ENCODE measurements around the gene SRRD.
A peak's percentile ranks its signal among the peaks of the same experiment; 100 is the strongest.
"Not testable (repeated sequence)": the region's sequence is repeated elsewhere in the genome, so short reads cannot be mapped to it uniquely, and the experiment has no call there.

The SRRD gene

DNA sequence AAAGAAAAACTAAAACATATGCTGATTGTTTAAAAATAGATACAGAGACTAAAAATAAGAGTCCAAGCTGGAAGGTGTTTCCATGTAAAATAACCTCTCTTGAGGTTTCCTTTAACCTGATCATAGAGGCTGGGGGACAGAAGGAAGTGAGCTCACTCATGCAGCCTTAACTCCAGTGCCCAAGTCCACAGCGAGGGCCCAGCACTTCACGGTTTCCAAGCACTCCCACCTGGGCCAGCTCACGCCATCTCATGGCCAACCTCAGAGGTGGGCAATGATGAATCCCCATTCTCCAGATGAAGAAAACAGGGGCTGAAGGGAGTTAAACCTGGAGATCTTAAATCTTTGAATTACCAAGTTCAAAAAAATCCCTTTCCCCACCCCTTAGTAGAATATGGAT, 43.5 kb downstream of the SRRD start:
- no peak overlapping the region for H4K8ac ChIP-seq (ENCODE audit: low read depth, low read length)
- no peak overlapping the region for H3K4me3 ChIP-seq (ENCODE audit: low read depth, low read length)
- no peak overlapping the region for H3K14ac ChIP-seq (ENCODE audit: low read length)
- H3K4me1 ChIP-seq (ENCODE audit: control insufficient read depth in 1 of 2, insufficient read depth in 2 of 2, low read length in 2 of 2): no peaks in the 10 kb centered on the region
- no CpG with 5 or more reads among the region's 3 CpGs for WGBS (ENCODE audit: extremely low coverage, insufficient coverage, insufficient read length)
- H3K9me3 ChIP-seq (ENCODE audit: insufficient read depth, low read depth, low read length): no peaks in the 10 kb centered on the region
- no peak overlapping the region for H3K23ac ChIP-seq (ENCODE audit: low read length)
- peaks cover 15 to 22% of the 10 kb centered on the region in 2 experiments for H3K36me3 ChIP-seq (ENCODE audit: control insufficient read depth in 1 of 2, insufficient read depth in 2 of 2, low read length in 2 of 2)
- no peaks in the 10 kb centered on the region for H3K79me1 ChIP-seq (ENCODE audit: low read length)
- H4K91ac ChIP-seq (ENCODE audit: low read depth, low read length): no peak overlapping the region
- H2AFZ ChIP-seq (ENCODE audit: insufficient read depth, low read length, poor library complexity): no peak overlapping the region
- no peaks in the 10 kb centered on the region for H3K27me3 ChIP-seq (ENCODE audit: insufficient read depth, low read length)
- H2AK5ac ChIP-seq (ENCODE audit: low read length): no peak overlapping the region
- DNase-seq: no peak
- no peak overlapping the region for H2BK120ac ChIP-seq (ENCODE audit: insufficient read depth, low read length, poor library complexity)
- H3K79me2 ChIP-seq (ENCODE audit: control insufficient read depth, insufficient read depth, low read length, poor library complexity): no peaks in the 10 kb centered on the region
- H3K4ac ChIP-seq (ENCODE audit: low read depth, low read length): no peak overlapping the region
- no peak overlapping the region for H3K18ac ChIP-seq (ENCODE audit: low read length)
- no peak overlapping the region for H4K12ac ChIP-seq (ENCODE audit: low read depth, low read length)
- H2BK5ac ChIP-seq (ENCODE audit: low read depth, low read length, poor library complexity): no peak overlapping the region
- no peak overlapping the region for H3K27ac ChIP-seq (ENCODE audit: low read depth, low read length)
- H3K4me2 ChIP-seq (ENCODE audit: low read length): no peak overlapping the region
- H3K9ac ChIP-seq (ENCODE audit: low read length): no peak overlapping the region
- H2BK12ac ChIP-seq (ENCODE audit: low read length): no peak overlapping the region

DNA sequence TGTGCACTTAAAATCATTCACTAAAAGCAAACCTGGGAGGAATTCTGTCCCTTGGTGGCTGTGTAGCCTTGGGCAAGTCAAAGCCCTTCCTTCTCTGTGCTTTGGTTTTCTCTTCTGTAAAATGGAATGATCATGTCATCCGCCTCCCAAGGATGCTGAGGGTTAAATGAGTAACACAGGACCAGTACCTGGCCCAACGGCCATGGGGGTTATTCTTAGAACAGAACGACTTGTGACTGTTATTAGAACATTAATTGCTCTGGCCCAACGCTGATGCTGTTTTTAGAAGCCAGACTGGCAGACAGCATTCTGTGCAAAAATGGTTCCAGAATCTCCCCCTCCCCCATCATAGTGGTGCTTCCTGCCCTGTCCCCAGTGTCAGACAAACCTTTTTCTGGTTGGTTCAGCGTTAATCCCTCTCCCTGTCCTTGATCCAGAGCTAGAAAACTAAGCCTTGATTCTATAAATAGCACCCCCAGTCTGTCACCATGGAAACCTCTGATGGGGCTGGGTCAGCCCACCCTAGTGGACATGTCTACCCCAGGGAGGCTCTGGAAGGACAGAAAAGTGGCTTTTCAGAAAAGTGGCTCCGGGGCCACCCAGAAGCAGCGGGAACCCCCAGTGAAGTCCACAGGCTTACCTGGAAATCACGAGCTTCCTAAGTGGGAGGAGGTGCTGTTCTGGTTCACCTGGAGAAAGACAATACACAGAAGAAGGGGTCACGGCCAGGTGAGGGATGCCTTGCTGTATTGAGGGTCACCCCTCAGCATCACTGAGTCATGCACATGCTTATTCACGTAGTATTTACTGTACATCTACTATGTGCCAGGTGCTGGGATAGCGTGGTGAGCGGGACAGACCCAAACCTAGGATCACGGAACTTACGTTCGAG, 44.1 kb downstream of the SRRD start:
- Histone ChIP-seq H3K79me1 (ENCODE audit: low read length) (no peaks in the 10 kb centered on the region), H3K79me2 (ENCODE audit: control insufficient read depth, insufficient read depth, low read length, poor library complexity) (no peaks in the 10 kb centered on the region), H3K36me3 (ENCODE audit: control insufficient read depth in 1 of 2, insufficient read depth in 2 of 2, low read length in 2 of 2) (peaks cover 15 to 22% of the 10 kb centered on the region in 2 experiments), H2BK120ac (ENCODE audit: insufficient read depth, low read length, poor library complexity) (no peak overlapping the region), H3K27ac (ENCODE audit: low read depth, low read length) (no peak overlapping the region), H3K27me3 (ENCODE audit: insufficient read depth, low read length) (no peaks in the 10 kb centered on the region), H3K4ac (ENCODE audit: low read depth, low read length) (no peak overlapping the region), H3K4me2 (ENCODE audit: low read length) (no peak overlapping the region), H2BK5ac (ENCODE audit: low read depth, low read length, poor library complexity) (no peak overlapping the region), H3K18ac (ENCODE audit: low read length) (no peak overlapping the region), H4K12ac (ENCODE audit: low read depth, low read length) (no peak overlapping the region), H4K8ac (ENCODE audit: low read depth, low read length) (no peak overlapping the region), H4K91ac (ENCODE audit: low read depth, low read length) (no peak overlapping the region), H3K4me1 (ENCODE audit: control insufficient read depth in 1 of 2, insufficient read depth in 2 of 2, low read length in 2 of 2) (no peaks in the 10 kb centered on the region), H3K9me3 (ENCODE audit: insufficient read depth, low read depth, low read length) (no peaks in the 10 kb centered on the region), H3K9ac (ENCODE audit: low read length) (no peak overlapping the region), H2AK5ac (ENCODE audit: low read length) (no peak overlapping the region), H2BK12ac (ENCODE audit: low read length) (no peak overlapping the region), H3K14ac (ENCODE audit: low read length) (no peak overlapping the region), H2AFZ (ENCODE audit: insufficient read depth, low read length, poor library complexity) (no peak overlapping the region), H3K4me3 (ENCODE audit: low read depth, low read length) (no peak overlapping the region), H3K23ac (ENCODE audit: low read length) (no peak overlapping the region)
- no CpG with 5 or more reads among the region's 15 CpGs for WGBS (ENCODE audit: extremely low coverage, insufficient coverage, insufficient read length)
- no peak for DNase-seq

DNA sequence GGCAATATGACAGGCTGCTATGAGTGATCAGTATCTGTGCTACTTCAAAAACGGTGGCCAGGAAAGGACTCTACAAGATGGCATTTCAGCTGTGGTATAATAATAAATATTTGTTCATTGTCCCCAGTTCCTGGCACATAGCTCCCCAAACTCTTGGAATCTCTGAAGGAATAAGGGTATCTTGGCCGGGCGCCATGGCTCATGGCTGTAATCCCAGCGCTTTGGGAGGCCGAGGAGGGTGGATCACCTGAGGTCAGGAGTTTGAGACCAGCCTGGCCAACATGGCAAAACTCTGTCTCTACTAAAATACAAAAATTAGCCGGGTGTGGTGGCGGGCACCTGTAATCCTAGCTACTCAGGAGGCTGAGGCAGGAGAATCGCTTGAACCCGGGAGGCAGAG, 44.8 kb downstream of the SRRD start:
- not testable (repeated sequence) for H2BK12ac ChIP-seq (ENCODE audit: low read length); H3K4me3 ChIP-seq (ENCODE audit: low read depth, low read length); DNase-seq; H3K23ac ChIP-seq (ENCODE audit: low read length); H2BK5ac ChIP-seq (ENCODE audit: low read depth, low read length, poor library complexity); H2AK5ac ChIP-seq (ENCODE audit: low read length); H4K91ac ChIP-seq (ENCODE audit: low read depth, low read length); H4K8ac ChIP-seq (ENCODE audit: low read depth, low read length); H3K14ac ChIP-seq (ENCODE audit: low read length); H3K4ac ChIP-seq (ENCODE audit: low read depth, low read length); H3K18ac ChIP-seq (ENCODE audit: low read length); H3K4me2 ChIP-seq (ENCODE audit: low read length); H3K27me3 ChIP-seq (ENCODE audit: insufficient read depth, low read length); H3K4me1 ChIP-seq (ENCODE audit: control insufficient read depth in 1 of 2, insufficient read depth in 2 of 2, low read length in 2 of 2); H3K79me2 ChIP-seq (ENCODE audit: control insufficient read depth, insufficient read depth, low read length, poor library complexity); H4K12ac ChIP-seq (ENCODE audit: low read depth, low read length); H3K9ac ChIP-seq (ENCODE audit: low read length); H2AFZ ChIP-seq (ENCODE audit: insufficient read depth, low read length, poor library complexity); H3K79me1 ChIP-seq (ENCODE audit: low read length); H2BK120ac ChIP-seq (ENCODE audit: insufficient read depth, low read length, poor library complexity); H3K9me3 ChIP-seq (ENCODE audit: insufficient read depth, low read depth, low read length); H3K27ac ChIP-seq (ENCODE audit: low read depth, low read length)
- WGBS (ENCODE audit: extremely low coverage, insufficient coverage, insufficient read length): no CpG with 5 or more reads among the region's 9 CpGs
- H3K36me3 ChIP-seq (ENCODE audit: control insufficient read depth in 1 of 2, insufficient read depth in 2 of 2, low read length in 2 of 2): peaks cover 15 to 22% of the 10 kb centered on the region in 2 experiments

DNA sequence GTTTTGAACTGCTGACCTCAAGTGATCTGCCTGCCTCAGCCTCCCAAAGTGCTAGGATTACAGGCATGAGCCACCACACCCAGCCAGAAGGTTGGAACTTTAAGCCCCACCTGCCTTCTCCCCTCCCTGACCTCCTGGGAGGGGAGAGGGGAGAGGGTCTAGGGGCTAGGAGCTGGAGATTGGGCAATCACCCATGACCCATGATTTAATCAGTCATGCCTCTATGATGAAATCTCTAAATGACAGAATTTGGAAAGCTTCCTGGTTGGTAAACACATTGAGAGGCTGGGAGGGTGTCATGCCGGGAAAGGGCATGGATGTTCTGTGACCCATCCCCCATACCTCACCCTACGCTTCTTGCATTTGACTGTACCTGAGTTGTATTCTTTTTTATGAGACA, 45.7 kb downstream of the SRRD start:
- Histone ChIP-seq H3K23ac (ENCODE audit: low read length) (no peak overlapping the region), H4K91ac (ENCODE audit: low read depth, low read length) (no peak overlapping the region), H2BK12ac (ENCODE audit: low read length) (no peak overlapping the region), H3K79me2 (ENCODE audit: control insufficient read depth, insufficient read depth, low read length, poor library complexity) (no peaks in the 10 kb centered on the region), H3K36me3 (ENCODE audit: control insufficient read depth in 1 of 2, insufficient read depth in 2 of 2, low read length in 2 of 2) (peaks cover 15 to 22% of the 10 kb centered on the region in 2 experiments), H2BK5ac (ENCODE audit: low read depth, low read length, poor library complexity) (no peak overlapping the region), H2AFZ (ENCODE audit: insufficient read depth, low read length, poor library complexity) (no peak overlapping the region), H3K4me2 (ENCODE audit: low read length) (no peak overlapping the region), H2BK120ac (ENCODE audit: insufficient read depth, low read length, poor library complexity) (no peak overlapping the region), H3K79me1 (ENCODE audit: low read length) (no peaks in the 10 kb centered on the region), H3K4ac (ENCODE audit: low read depth, low read length) (no peak overlapping the region), H3K27me3 (ENCODE audit: insufficient read depth, low read length) (no peaks in the 10 kb centered on the region), H2AK5ac (ENCODE audit: low read length) (no peak overlapping the region), H3K9ac (ENCODE audit: low read length) (no peak overlapping the region), H3K4me1 (ENCODE audit: control insufficient read depth in 1 of 2, insufficient read depth in 2 of 2, low read length in 2 of 2) (peaks cover 3% of the 10 kb centered on the region in 2 experiments), H4K12ac (ENCODE audit: low read depth, low read length) (no peak overlapping the region), H4K8ac (ENCODE audit: low read depth, low read length) (no peak overlapping the region), H3K9me3 (ENCODE audit: insufficient read depth, low read depth, low read length) (no peaks in the 10 kb centered on the region), H3K18ac (ENCODE audit: low read length) (no peak overlapping the region), H3K4me3 (ENCODE audit: low read depth, low read length) (no peak overlapping the region), H3K27ac (ENCODE audit: low read depth, low read length) (no peak overlapping the region), H3K14ac (ENCODE audit: low read length) (no peak overlapping the region)
- WGBS (ENCODE audit: extremely low coverage, insufficient coverage, insufficient read length): no CpG with 5 or more reads among the region's 2 CpGs
- DNase-seq: peak in 1 of 2 donors; percentile 13

Measured in trophoblast cell (in vitro differentiated cells and primary cell).